SK-N-MC (cell line): ENCODE data around the gene MGAT5.

ENCODE experiments used
- DNase-seq: peaks from one replicate; pipeline ENCODE4 v3.0.0-alpha.2; 2011; ENCODE audit warnings: low read depth, low spot score
- H3K27ac ChIP-seq: fragments of 200-600 bp; sonication (generic); 2 replicates; pipeline ENCODE4 v1.5.1; 2016; ENCODE audit warnings: mixed run types
- H3K36me3 ChIP-seq: fragments of 200-600 bp; sonication (generic); 2 replicates; pipeline ENCODE4 v1.6.1; 2017; ENCODE audit warnings: antibody characterized with exemption, low read length, mixed read lengths; ENCODE audit not compliant: insufficient read depth
- H3K4me3 ChIP-seq: fragments of 200-600 bp; sonication (generic); 2 replicates; pipeline ENCODE4 v1.5.1; 2016
- H3K9ac ChIP-seq: fragments of 200-600 bp; sonication (generic); 2 replicates; pipeline ENCODE4 v1.8.0; 2017; ENCODE audit warnings: mixed run types, mixed read lengths; ENCODE audit not compliant: insufficient read length
- H3K9me3 ChIP-seq: fragments of 200-600 bp; sonication (generic); 2 replicates; pipeline ENCODE4 v1.6.1; 2017; ENCODE audit warnings: low read depth, mild to moderate bottlenecking, antibody characterized with exemption, low read length, moderate library complexity, mixed read lengths
- EZH2 ChIP-seq: fragments of 200-600 bp; sonication (generic); IDR thresholded peaks from one replicate; pipeline ENCODE4 v1.6.1; 2017; ENCODE audit warnings: antibody characterized with exemption
- FOXP2 ChIP-seq: optimal IDR thresholded peaks from 2 replicates; pipeline ENCODE3; 2011; ENCODE audit warnings: mild to moderate bottlenecking, moderate library complexity; ENCODE audit not compliant: insufficient read depth; ENCODE audit errors: extremely low read length, control extremely low read depth
- POLR2AphosphoS5 ChIP-seq: IDR thresholded peaks from 2 replicates; pipeline ENCODE4 v1.6.1; 2012; ENCODE audit warnings: mild to moderate bottlenecking, low read depth, low read length, borderline replicate concordance

Gene MGAT5

GRCh38 chr2:134276381-134277172 is 22.7 kb downstream of the MGAT5 start:
- Histone ChIP-seq H3K4me3 (no peak overlapping the region), H3K36me3 (no peaks in the 10 kb centered on the region), H3K9me3 (no peaks in the 10 kb centered on the region), H3K27ac (no peak overlapping the region), H3K9ac (no peak overlapping the region)
- TF ChIP-seq FOXP2 (no peak), POLR2AphosphoS5 (no peak), EZH2 (no peak)
- no peak for DNase-seq

GRCh38 chr2:134277223-134277622 is 23.4 kb downstream of the MGAT5 start:
- H3K9ac ChIP-seq: no peak overlapping the region
- no peaks in the 10 kb centered on the region for H3K9me3 ChIP-seq
- no peak overlapping the region for H3K27ac ChIP-seq
- H3K36me3 ChIP-seq: no peaks in the 10 kb centered on the region
- H3K4me3 ChIP-seq: no peak overlapping the region
- DNase-seq: no peak
- TF ChIP-seq FOXP2: no peak
- TF ChIP-seq EZH2: no peak
- no peak for TF ChIP-seq POLR2AphosphoS5

GRCh38 chr2:134278553-134278952 is 24.7 kb downstream of the MGAT5 start:
- Histone ChIP-seq H3K4me3 (no peak overlapping the region), H3K9me3 (no peaks in the 10 kb centered on the region), H3K27ac (no peak overlapping the region), H3K9ac (no peak overlapping the region), H3K36me3 (no peaks in the 10 kb centered on the region)
- TF ChIP-seq POLR2AphosphoS5: no peak
- TF ChIP-seq FOXP2: no peak
- TF ChIP-seq EZH2: no peak
- DNase-seq: no peak

- no peak overlapping the region for H3K27ac ChIP-seq
- no peak overlapping the region for H3K4me3 ChIP-seq
- H3K36me3 ChIP-seq: no peaks in the 10 kb centered on the region
- no peak for TF ChIP-seq POLR2AphosphoS5
- no peak for TF ChIP-seq EZH2
- TF ChIP-seq FOXP2: no peak
- H3K9me3 ChIP-seq: no peaks in the 10 kb centered on the region
- DNase-seq: no peak
- H3K9ac ChIP-seq: no peak overlapping the region
Observed at GRCh38 chr2:134279417-134279816, 25.5 kb downstream of the MGAT5 start.

GRCh38 chr2:134280231-134280630 is 26.4 kb downstream of the MGAT5 start:
- Histone ChIP-seq H3K9me3 (no peaks in the 10 kb centered on the region), H3K27ac (no peak overlapping the region), H3K9ac (no peak overlapping the region)

DNA sequence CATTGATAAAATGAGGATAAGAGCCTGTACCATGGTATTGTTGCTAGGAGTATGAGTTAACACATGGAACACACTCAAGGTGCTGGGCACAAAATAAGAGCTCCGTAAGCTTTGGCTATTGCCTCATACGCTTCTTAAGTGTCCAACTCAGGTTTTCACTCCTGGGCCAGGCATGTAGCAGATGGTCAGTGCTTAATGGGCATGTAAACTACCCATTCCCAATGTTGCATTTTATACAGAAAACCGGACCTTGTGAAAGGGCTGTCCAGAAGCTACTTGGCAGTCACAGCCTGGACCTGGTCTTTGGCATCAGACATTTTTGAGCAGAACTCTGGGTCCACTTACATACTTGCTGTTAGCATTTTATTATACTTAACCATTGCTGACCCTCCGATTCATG is 26.9 kb downstream of the MGAT5 start:
- DNase-seq: no peak
- H3K9me3 ChIP-seq: no peaks in the 10 kb centered on the region
- TF ChIP-seq POLR2AphosphoS5: no peak
- no peak for TF ChIP-seq EZH2
- TF ChIP-seq FOXP2: no peak
- H3K27ac ChIP-seq: no peak overlapping the region
- no peak overlapping the region for H3K4me3 ChIP-seq
- no peak overlapping the region for H3K9ac ChIP-seq
- no peaks in the 10 kb centered on the region for H3K36me3 ChIP-seq

More at GRCh38 chr2:134280231-134280630, 26.4 kb downstream of the MGAT5 start:
- Histone ChIP-seq H3K4me3 (no peak overlapping the region), H3K36me3 (no peaks in the 10 kb centered on the region)
- TF ChIP-seq EZH2: no peak
- no peak for TF ChIP-seq FOXP2
- no peak for TF ChIP-seq POLR2AphosphoS5
- no peak for DNase-seq

GRCh38 chr2:134281815-134282419 is 28.0 kb downstream of the MGAT5 start:
- TF ChIP-seq EZH2 (no peak), POLR2AphosphoS5 (no peak), FOXP2 (no peak)
- Histone ChIP-seq H3K36me3 (no peaks in the 10 kb centered on the region), H3K9ac (no peak overlapping the region), H3K27ac (no peak overlapping the region), H3K9me3 (no peaks in the 10 kb centered on the region), H3K4me3 (no peak overlapping the region)
- DNase-seq: no peak

DNA sequence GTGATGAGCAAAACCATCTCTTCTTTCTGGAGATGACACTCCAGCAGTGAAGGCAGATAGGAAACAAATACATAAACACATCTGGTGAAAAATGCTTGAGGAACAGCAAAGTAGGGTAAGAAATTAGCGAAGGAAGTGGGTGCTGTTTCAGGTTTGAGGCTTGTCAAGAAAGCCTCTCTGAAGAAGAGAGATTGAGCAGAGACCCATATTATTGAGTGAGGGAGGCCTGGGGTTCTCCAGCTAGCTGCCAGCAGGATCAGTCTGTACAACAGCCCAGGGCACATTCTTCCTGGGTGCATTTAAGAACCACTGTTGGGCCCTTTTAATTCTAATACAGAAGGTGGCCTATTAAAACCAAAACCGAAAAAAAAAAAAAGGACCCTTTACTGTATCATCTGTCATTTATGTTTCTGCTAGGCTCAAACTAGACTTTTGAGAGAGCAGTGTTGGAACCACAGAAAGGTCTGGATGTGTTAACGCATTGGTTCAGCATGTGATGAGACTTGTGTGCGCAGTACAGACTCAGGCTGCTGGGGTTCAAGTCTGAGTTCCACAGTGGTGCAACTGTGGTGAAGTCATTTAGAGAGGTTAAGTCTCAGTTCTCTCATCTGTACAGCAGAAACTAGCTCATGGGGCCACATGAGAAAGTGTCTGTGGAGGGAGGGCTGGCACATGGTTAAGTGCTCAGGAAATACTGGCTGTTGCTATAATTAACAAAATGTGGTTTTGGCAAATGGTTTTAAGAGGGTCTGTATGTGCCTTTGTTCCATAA is 28.9 kb downstream of the MGAT5 start:
- H3K27ac ChIP-seq: no peak overlapping the region

More for the DNA sequence above, 28.9 kb downstream of the MGAT5 start:
- H3K36me3 ChIP-seq: no peaks in the 10 kb centered on the region
- no peak for DNase-seq
- H3K4me3 ChIP-seq: no peak overlapping the region
- H3K9ac ChIP-seq: no peak overlapping the region
- no peaks in the 10 kb centered on the region for H3K9me3 ChIP-seq
- TF ChIP-seq EZH2: no peak
- TF ChIP-seq POLR2AphosphoS5: no peak
- no peak for TF ChIP-seq FOXP2
